Measurements from ENCODE around the gene FUT1. TPM values are rescaled to one million over a fixed set of nuclear protein-coding genes. Genes with fewer than 3 reads are reported as not detected.
"Not testable (repeated sequence)": the region's sequence is repeated elsewhere in the genome, so short reads cannot be mapped to it uniquely, and the experiment has no call there.

FUT1 gene
- total RNA-seq: 1 to 10 TPM in 1 of 8 experiments, under 1 TPM in 7; 0.13 to 3.7 (median 0.47) TPM

DNA sequence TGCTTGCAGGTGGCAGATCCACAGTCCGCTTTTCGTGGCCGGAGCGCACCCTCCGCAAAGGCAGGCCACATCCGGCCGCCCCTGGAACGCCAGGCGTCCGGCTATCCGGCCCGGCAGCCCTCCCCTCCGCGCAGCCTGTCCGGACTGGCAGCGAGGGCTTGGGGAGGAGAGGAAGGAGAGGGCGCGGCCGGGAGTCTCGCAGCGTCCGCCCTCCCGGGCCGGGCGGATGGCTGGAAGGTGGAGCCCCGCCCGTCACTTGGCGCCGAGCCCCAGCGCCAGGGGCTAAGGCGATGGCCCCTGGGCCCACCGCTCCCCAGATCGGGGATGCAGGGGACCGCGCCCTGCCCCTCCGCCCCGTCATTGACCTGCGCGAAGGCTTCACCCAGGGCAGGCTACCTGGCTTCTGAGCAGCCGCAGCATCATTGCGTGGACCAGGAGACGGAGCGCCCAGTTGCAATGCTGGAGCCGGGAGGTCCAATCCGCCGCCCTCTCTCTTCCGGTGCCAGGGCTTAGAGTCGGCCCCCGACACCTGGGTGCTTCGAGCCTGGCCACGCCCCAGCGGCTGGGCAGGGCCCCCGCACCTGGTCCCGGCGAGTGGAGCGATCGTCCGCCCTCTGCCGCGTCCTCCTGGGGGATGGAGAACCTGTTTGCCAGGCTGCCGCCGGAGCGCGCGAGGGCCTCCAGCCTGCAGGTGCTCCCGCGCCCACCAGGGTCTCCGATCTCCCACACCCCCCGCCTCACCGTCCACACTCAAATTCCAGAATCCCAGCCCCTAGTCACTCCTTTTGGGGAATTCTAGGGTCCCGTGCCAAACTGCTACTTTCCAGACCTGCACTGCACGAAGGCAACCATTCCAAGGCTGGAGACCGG is at the start of gene FUT1:
FUT1 (minus strand) TSS at position 146 of the 870 bp plus-strand sequence. CDS start 1,360 bp downstream, outside the sequence.
- H3K4me1 ChIP-seq (replicated peaks in 1 of 2): peaks cover 4 to 6% of the 10 kb centered on the region in 2 donors
- no peak within 1 kb of the TSS for H3K27ac ChIP-seq
- in situ Hi-C loops (cut with MboI; ENCODE audit: low pct_unique_long_range_greater_than_20kb in 2 of 9, low sequenced_read_pairs in 9 of 9, unreplicated experiment in 9 of 9): no loop called here
- ATAC-seq (replicated peaks in 6 of 8): peak; percentile 76 to 98 (median 86)
- H3K4me3 ChIP-seq: peak within 1 kb of the TSS; percentile 19 to 31 (median 25)
- 3 to 10% (median 9%) methylated on average over 5 to 14 of the region's 73 CpGs; no CpG with 5 or more reads in 6 of the 10 experiments for WGBS, 10 experiments

DNA sequence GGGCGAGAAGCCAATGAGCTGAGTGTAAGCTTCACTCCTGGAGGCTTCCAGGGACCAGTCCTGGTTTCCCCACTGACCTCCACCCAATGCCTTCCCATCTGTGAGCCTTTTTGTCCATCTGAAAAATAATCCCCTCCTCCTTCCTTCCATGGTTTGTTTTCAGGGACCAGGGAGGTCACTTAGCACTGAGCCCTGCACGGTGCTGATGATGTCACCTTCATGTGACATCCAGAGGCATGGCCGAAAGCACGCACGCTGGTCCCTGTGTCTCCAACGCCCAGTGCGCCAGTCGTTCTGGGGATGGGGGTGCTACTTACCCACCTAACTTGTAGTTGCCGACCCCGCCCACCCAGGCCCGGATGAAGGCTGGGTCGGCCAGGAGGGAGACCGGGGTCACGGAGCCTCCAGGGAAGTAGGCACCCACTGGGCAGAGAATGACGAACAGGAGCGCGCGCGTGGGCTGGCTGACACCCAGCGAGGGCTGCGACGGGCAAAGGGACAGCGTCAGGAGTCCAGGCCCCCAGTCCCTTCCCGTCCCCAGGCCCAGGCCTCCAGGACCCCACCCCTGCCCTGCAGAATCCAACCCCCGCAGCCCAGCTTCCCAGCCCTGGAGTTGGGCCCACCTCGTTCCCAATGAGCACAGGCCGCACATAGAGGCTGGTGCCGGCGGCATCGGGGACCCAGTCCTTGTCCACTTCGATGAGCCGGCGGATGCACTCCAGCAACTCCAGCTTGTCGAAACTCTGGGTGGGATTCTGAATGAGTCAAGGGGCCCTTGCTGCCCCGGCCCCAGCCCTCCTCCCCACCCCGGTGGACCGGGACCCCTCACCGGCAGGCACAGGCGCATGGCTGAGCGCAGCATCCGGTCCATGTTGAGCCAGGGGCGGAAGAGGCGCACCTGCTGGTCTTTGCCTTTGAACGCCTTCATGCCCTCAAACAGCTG is 47.2 kb upstream of the FUT1 start:
- in situ Hi-C loops (cut with MboI; ENCODE audit: low pct_unique_long_range_greater_than_20kb in 2 of 9, low sequenced_read_pairs in 9 of 9, unreplicated experiment in 9 of 9): loop anchor here in 7 of 9 experiments (10.0 to 25.0 kb wide), 2 partner anchors 163 to 175 kb away; partner anchors contain the start of genes BAX (in 6 of the 7) and FTL (in 6 of the 7)
- H3K4me1 ChIP-seq (replicated peaks in 1 of 2): peaks cover 2 to 13% of the 10 kb centered on the region in 2 donors
- H3K4me3 ChIP-seq: no peak overlapping the region
- ATAC-seq (replicated peaks in 6 of 8): peak in 1 of 8 experiments; percentile 0
- H3K27ac ChIP-seq: peak overlapping the region; percentile 8 to 70
- 50 to 100% (median 96%) methylated on average over 2 to 5 of the region's 44 CpGs; no CpG with 5 or more reads in 5 of the 10 experiments for WGBS, 10 experiments

GRCh38 chr19:48798937-48799336 is 46.5 kb upstream of the FUT1 start:
- in situ Hi-C loops (cut with MboI; ENCODE audit: low pct_unique_long_range_greater_than_20kb in 2 of 9, low sequenced_read_pairs in 9 of 9, unreplicated experiment in 9 of 9): loop anchor here in 7 of 9 experiments (10.0 to 25.0 kb wide), 2 partner anchors 163 to 176 kb away; partner anchors contain the start of genes BAX (in 6 of the 7) and FTL (in 6 of the 7)
- 62% methylated on average over 2 of the region's 6 CpGs; no CpG with 5 or more reads in 9 of the 10 experiments for WGBS, 10 experiments
- Histone ChIP-seq H3K4me3 (no peak overlapping the region), H3K4me1 (replicated peaks in 1 of 2) (peaks cover 2 to 15% of the 10 kb centered on the region in 2 donors), H3K27ac (peak overlapping the region; percentile 8 to 70)
- peak in 1 of 8 experiments; percentile 39 for ATAC-seq (replicated peaks in 6 of 8)

GRCh38 chr19:48797103-48797502 is 44.7 kb upstream of the FUT1 start:
- no peak for ATAC-seq (replicated peaks in 6 of 8)
- in situ Hi-C loops (cut with MboI; ENCODE audit: low pct_unique_long_range_greater_than_20kb in 2 of 9, low sequenced_read_pairs in 9 of 9, unreplicated experiment in 9 of 9): loop anchor here in 7 of 9 experiments (10.0 to 25.0 kb wide), 2 partner anchors 165 to 178 kb away; partner anchors contain the start of genes BAX (in 6 of the 7) and FTL (in 6 of the 7)
- no CpG with 5 or more reads among the region's 7 CpGs for WGBS, 10 experiments
- no peak overlapping the region for H3K4me3 ChIP-seq
- H3K4me1 ChIP-seq (replicated peaks in 1 of 2): peaks cover 2 to 15% of the 10 kb centered on the region in 2 donors
- H3K27ac ChIP-seq: no peak overlapping the region

DNA sequence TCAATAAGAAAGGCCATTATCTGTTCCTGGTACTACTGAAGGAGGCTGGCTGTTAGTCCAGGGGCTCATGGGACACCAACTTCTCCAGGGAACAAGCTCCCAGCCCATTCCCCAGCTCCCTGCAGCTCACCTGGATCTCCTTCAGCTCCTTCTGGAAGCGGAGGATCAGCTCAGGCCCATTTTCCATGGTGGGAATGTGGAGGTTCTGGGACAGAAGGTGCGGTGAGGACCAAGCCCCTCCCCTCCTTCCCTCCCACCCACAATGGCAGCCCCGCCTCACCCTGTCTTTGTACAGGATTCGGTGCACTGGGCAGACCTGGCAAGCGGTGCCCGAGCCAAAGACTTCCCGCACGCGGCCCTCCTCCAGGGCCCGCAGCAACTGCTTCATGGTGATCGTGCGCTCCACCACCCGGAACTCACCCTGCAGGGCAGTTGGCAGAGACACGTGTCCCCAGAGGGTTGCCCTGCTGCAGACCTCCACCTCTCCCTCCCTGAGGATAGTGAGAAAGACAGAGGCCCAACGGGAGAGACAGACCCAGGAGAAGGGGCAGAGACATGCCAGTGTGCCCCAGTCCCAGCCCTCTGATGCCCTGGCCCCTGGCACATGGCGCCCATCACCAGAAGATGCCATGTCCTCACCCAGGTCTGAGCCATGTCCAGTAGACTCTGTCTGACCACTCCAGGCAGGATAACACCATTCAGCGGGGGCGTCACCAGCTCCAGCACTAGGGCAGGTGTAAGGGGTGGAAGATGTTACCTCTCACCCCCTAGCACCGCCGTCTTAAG is 44.0 kb upstream of the FUT1 start:
- no peak for ATAC-seq (replicated peaks in 6 of 8)
- Histone ChIP-seq H3K27ac (no peak overlapping the region), H3K4me3 (no peak overlapping the region), H3K4me1 (replicated peaks in 1 of 2) (peaks cover 2 to 15% of the 10 kb centered on the region in 2 donors)
- in situ Hi-C loops (cut with MboI; ENCODE audit: low pct_unique_long_range_greater_than_20kb in 2 of 9, low sequenced_read_pairs in 9 of 9, unreplicated experiment in 9 of 9): loop anchor here in 7 of 9 experiments (10.0 to 25.0 kb wide), 2 partner anchors 166 to 178 kb away; partner anchors contain the start of genes BAX (in 6 of the 7) and FTL (in 6 of the 7)
- 92 to 96% methylated on average over 2 to 5 of the region's 20 CpGs; no CpG with 5 or more reads in 8 of the 10 experiments for WGBS, 10 experiments

GRCh38 chr19:48795685-48796070 is 43.2 kb upstream of the FUT1 start:
- in situ Hi-C loops (cut with MboI; ENCODE audit: low pct_unique_long_range_greater_than_20kb in 2 of 9, low sequenced_read_pairs in 9 of 9, unreplicated experiment in 9 of 9): loop anchor here in 7 of 9 experiments (10.0 to 25.0 kb wide), 2 partner anchors 167 to 179 kb away; partner anchors contain the start of genes BAX (in 6 of the 7) and FTL (in 6 of the 7)
- peak overlapping the region in 1 of 5 donors; percentile 39 for H3K4me3 ChIP-seq
- peak in 5 of 8 experiments; percentile 0 to 11 (median 8) for ATAC-seq (replicated peaks in 6 of 8)

GRCh38 chr19:48795055-48795684 is 42.7 kb upstream of the FUT1 start:
- in situ Hi-C loops (cut with MboI; ENCODE audit: low pct_unique_long_range_greater_than_20kb in 2 of 9, low sequenced_read_pairs in 9 of 9, unreplicated experiment in 9 of 9): loop anchor here in 7 of 9 experiments (10.0 to 25.0 kb wide), 2 partner anchors 167 to 180 kb away; partner anchors contain the start of genes BAX (in 6 of the 7) and FTL (in 6 of the 7)
- ATAC-seq (replicated peaks in 6 of 8): peak; percentile 95 to 99 (median 96)
- WGBS, 10 experiments: 0 to 17% (median 3%) methylated on average over 1 to 9 of the region's 38 CpGs; no CpG with 5 or more reads in 4 of the 10 experiments
- H3K27ac ChIP-seq: peak overlapping the region; percentile 74 to 80
- peaks cover 2 to 15% of the 10 kb centered on the region in 2 donors for H3K4me1 ChIP-seq (replicated peaks in 1 of 2)
- H3K4me3 ChIP-seq: peak overlapping the region; percentile 36 to 47 (median 39)

More at GRCh38 chr19:48795685-48796070, 43.2 kb upstream of the FUT1 start:
- peaks cover 2 to 15% of the 10 kb centered on the region in 2 donors for H3K4me1 ChIP-seq (replicated peaks in 1 of 2)
- H3K27ac ChIP-seq: peak overlapping the region in 1 of 2 donors; percentile 25
- 63 to 75% methylated on average over 2 of the region's 2 CpGs; no CpG with 5 or more reads in 8 of the 10 experiments for WGBS, 10 experiments

DNA sequence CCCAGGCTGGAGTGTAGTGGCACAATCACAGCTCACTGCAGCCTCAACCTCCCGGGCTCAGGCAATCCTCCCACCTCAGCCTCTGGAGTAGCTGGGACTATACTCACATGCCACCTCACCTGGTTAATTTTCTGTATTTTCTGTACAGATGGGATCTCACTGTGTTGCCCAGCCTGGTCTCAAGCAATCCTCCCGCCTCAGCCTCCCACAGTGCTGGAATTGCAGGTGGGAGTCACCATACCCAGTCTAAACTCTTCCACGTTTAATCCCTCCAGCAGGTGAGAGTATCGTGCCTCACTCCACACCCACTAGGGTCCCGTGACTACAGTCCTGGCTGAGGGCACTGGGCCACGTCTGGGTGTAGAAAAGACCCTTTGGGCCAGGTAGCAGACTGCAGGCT is 41.9 kb upstream of the FUT1 start:
- H3K27ac ChIP-seq: peak overlapping the region; percentile 74 to 80
- H3K4me1 ChIP-seq (replicated peaks in 1 of 2): peaks cover 0 to 12% of the 10 kb centered on the region in 2 donors
- H3K4me3 ChIP-seq: no peak overlapping the region
- WGBS, 10 experiments: 67 to 92% (median 89%) methylated on average over 2 to 4 of the region's 6 CpGs; no CpG with 5 or more reads in 7 of the 10 experiments
- ATAC-seq (replicated peaks in 6 of 8): no peak
- in situ Hi-C loops (cut with MboI; ENCODE audit: low pct_unique_long_range_greater_than_20kb in 2 of 9, low sequenced_read_pairs in 9 of 9, unreplicated experiment in 9 of 9): loop anchor here in 7 of 9 experiments (10.0 to 25.0 kb wide), 2 partner anchors 168 to 181 kb away; partner anchors contain the start of genes BAX (in 6 of the 7) and FTL (in 6 of the 7)

GRCh38 chr19:48793271-48793670 is 40.8 kb upstream of the FUT1 start:
- peaks cover 0 to 6% of the 10 kb centered on the region in 2 donors for H3K4me1 ChIP-seq (replicated peaks in 1 of 2)
- no peak overlapping the region for H3K27ac ChIP-seq
- 38 to 85% (median 79%) methylated on average over 2 to 7 of the region's 8 CpGs; no CpG with 5 or more reads in 3 of the 10 experiments for WGBS, 10 experiments
- in situ Hi-C loops (cut with MboI; ENCODE audit: low pct_unique_long_range_greater_than_20kb in 2 of 9, low sequenced_read_pairs in 9 of 9, unreplicated experiment in 9 of 9): loop anchor here in 7 of 9 experiments (10.0 to 25.0 kb wide), 2 partner anchors 169 to 182 kb away; partner anchors contain the start of genes BAX (in 6 of the 7) and FTL (in 6 of the 7)
- ATAC-seq (replicated peaks in 6 of 8): no peak
- no peak overlapping the region for H3K4me3 ChIP-seq

GRCh38 chr19:48787331-48787730 is 34.9 kb upstream of the FUT1 start:
- WGBS, 10 experiments: 74 to 100% (median 83%) methylated on average over 2 to 6 of the region's 9 CpGs; no CpG with 5 or more reads in 4 of the 10 experiments
- in situ Hi-C loops (cut with MboI; ENCODE audit: low pct_unique_long_range_greater_than_20kb in 2 of 9, low sequenced_read_pairs in 9 of 9, unreplicated experiment in 9 of 9): loop anchor here in 7 of 9 experiments (10.0 to 25.0 kb wide), 2 partner anchors 57 to 175 kb away; partner anchors contain the start of genes BAX (in 6 of the 7) and FTL (in 6 of the 7)

More at GRCh38 chr19:48787331-48787730, 34.9 kb upstream of the FUT1 start:
- H3K4me3 ChIP-seq; ATAC-seq (replicated peaks in 6 of 8); H3K27ac ChIP-seq; H3K4me1 ChIP-seq (replicated peaks in 1 of 2): not testable (repeated sequence)

All from motor neuron (in vitro differentiated cells).